WTC11 (cell line): ENCODE data around the gene PRRG2. TPM values are rescaled to one million over a fixed set of nuclear protein-coding genes. Genes with fewer than 3 reads are reported as not detected.
A peak's percentile ranks its signal among the peaks of the same experiment; 100 is the strongest.

Experiments
- ARID4B ChIP-seq: sonication (generic); formaldehyde crosslinking; IDR thresholded peaks from 2 replicates; pipeline ENCODE4 v1.8.0; 2023; ENCODE audit warnings: missing genetic modification reagents, mild to moderate bottlenecking, borderline replicate concordance
- ERG ChIP-seq: fragments of 250-450 bp; sonication (Bioruptor Pico); IDR thresholded peaks from 2 replicates; pipeline ENCODE4 v1.8.0; 2021; ENCODE audit warnings: mild to moderate bottlenecking
- ETV6 ChIP-seq: sonication (generic); formaldehyde crosslinking; IDR thresholded peaks from 2 replicates; pipeline ENCODE4 v1.8.1; 2022; ENCODE audit warnings: mild to moderate bottlenecking, missing genetic modification reagents
- GRHL2 ChIP-seq: fragments of 250-450 bp; sonication (Bioruptor Pico); IDR thresholded peaks from 2 replicates; pipeline ENCODE4 v1.8.0; 2022; ENCODE audit warnings: mild to moderate bottlenecking, moderate library complexity; ENCODE audit not compliant: insufficient replicate concordance, severe bottlenecking
- IRF1 ChIP-seq: sonication (generic); formaldehyde crosslinking; IDR thresholded peaks from 2 replicates; pipeline ENCODE4 v1.8.0; 2023; ENCODE audit warnings: missing genetic modification reagents
- IRF2 ChIP-seq: sonication (generic); formaldehyde crosslinking; IDR thresholded peaks from 2 replicates; pipeline ENCODE4 v1.8.0; 2022; ENCODE audit warnings: low read depth, missing genetic modification reagents, borderline replicate concordance
- MYBL2 ChIP-seq: sonication (generic); formaldehyde crosslinking; IDR thresholded peaks from 2 replicates; pipeline ENCODE4 v1.8.1; 2023; ENCODE audit warnings: mild to moderate bottlenecking, moderate library complexity, missing genetic modification reagents
- NFATC4 ChIP-seq: fragments of 250-450 bp; sonication (Bioruptor Pico); IDR thresholded peaks from 2 replicates; pipeline ENCODE4 v1.9.0; 2021; ENCODE audit warnings: mild to moderate bottlenecking
- NFE2L1 ChIP-seq: sonication (generic); formaldehyde crosslinking; IDR thresholded peaks from 2 replicates; pipeline ENCODE4 v1.8.1; 2023; ENCODE audit warnings: missing genetic modification reagents
- PRDM15 ChIP-seq: sonication (generic); formaldehyde crosslinking; IDR thresholded peaks from 2 replicates; pipeline ENCODE4 v1.8.0; 2022; ENCODE audit warnings: missing genetic modification reagents
- RELA ChIP-seq: sonication (generic); formaldehyde crosslinking; IDR thresholded peaks from 2 replicates; pipeline ENCODE4 v1.8.1; 2022; ENCODE audit warnings: missing genetic modification reagents, mild to moderate bottlenecking, borderline replicate concordance
- SMAD4 ChIP-seq: sonication (generic); formaldehyde crosslinking; IDR thresholded peaks from 2 replicates; pipeline ENCODE4 v1.8.0; 2022; ENCODE audit warnings: mild to moderate bottlenecking, missing genetic modification reagents
- SP1 ChIP-seq: sonication (generic); formaldehyde crosslinking; conservative IDR thresholded peaks from 2 replicates; pipeline ENCODE4 v1.8.1; 2022; ENCODE audit warnings: missing genetic modification reagents
- TCF7 ChIP-seq: sonication (generic); formaldehyde crosslinking; IDR thresholded peaks from 2 replicates; pipeline ENCODE4 v1.8.0; 2022; ENCODE audit warnings: mild to moderate bottlenecking, low read depth, missing genetic modification reagents, moderate library complexity
- ZMAT4 ChIP-seq: fragments of 250-450 bp; sonication (Bioruptor Pico); IDR thresholded peaks from 2 replicates; pipeline ENCODE4 v1.9.0; 2021; ENCODE audit warnings: mild to moderate bottlenecking
- ZNF138 ChIP-seq: sonication (generic); formaldehyde crosslinking; conservative IDR thresholded peaks from 2 replicates; pipeline ENCODE4 v1.8.1; 2022; ENCODE audit warnings: mild to moderate bottlenecking, moderate library complexity, missing genetic modification reagents
- ZNF317 ChIP-seq: sonication (generic); formaldehyde crosslinking; IDR thresholded peaks from 2 replicates; pipeline ENCODE4 v1.8.1; 2023; ENCODE audit warnings: low read depth, mild to moderate bottlenecking, moderate library complexity, missing genetic modification reagents, borderline replicate concordance
- ZNF416 ChIP-seq: fragments of 250-450 bp; sonication (Bioruptor Pico); IDR thresholded peaks from 2 replicates; pipeline ENCODE4 v1.9.0; 2021; ENCODE audit warnings: mild to moderate bottlenecking, inconsistent platforms
- ZNF425 ChIP-seq: fragments of 250-450 bp; sonication (Bioruptor Pico); conservative IDR thresholded peaks from 2 replicates; pipeline ENCODE4 v1.9.0; 2021; ENCODE audit warnings: mild to moderate bottlenecking
- ZNF532 ChIP-seq: fragments of 250-450 bp; sonication (Bioruptor Pico); IDR thresholded peaks from 2 replicates; pipeline ENCODE4 v1.9.0; 2021; ENCODE audit warnings: mild to moderate bottlenecking, borderline replicate concordance
- total RNA-seq: library from RNA; stranded (reverse); gene quantifications from 3 replicates; pipeline ENCODE4 v1.2.3, GENCODE V29; 2021

PRRG2 gene
- total RNA-seq, 1 experiment from 2014 or later = 5.9 TPM

GRCh38 chr19:49580264-49581006, 681 bp upstream of the PRRG2 start, which contains the start of gene NOSIP (continued):
- no peak for TF ChIP-seq ZNF532 (CRISPR knock-in tag)
- TF ChIP-seq TCF7 = no peak
- no peak for TF ChIP-seq PRDM15 (CRISPR knock-in tag)
- TF ChIP-seq ZNF416 (CRISPR knock-in tag) = no peak
- peak; percentile 50; the same call in 1 of the 2 replicates for TF ChIP-seq MYBL2 (CRISPR knock-in tag)
- TF ChIP-seq ZNF317 (CRISPR knock-in tag) = no peak
- TF ChIP-seq IRF1 (CRISPR knock-in tag) = no peak
- no peak for TF ChIP-seq RELA
- TF ChIP-seq IRF2 (CRISPR knock-in tag) = no peak
- TF ChIP-seq SP1 (CRISPR knock-in tag) = peak; percentile 97
- TF ChIP-seq GRHL2 = no peak
- TF ChIP-seq ARID4B (CRISPR knock-in tag) = peak; percentile 32; the same call in 1 of the 2 replicates
- TF ChIP-seq ZNF138 (CRISPR knock-in tag) = no peak
- TF ChIP-seq NFATC4 (CRISPR knock-in tag) = no peak
- TF ChIP-seq SMAD4 = no peak
- TF ChIP-seq NFE2L1 (CRISPR knock-in tag) = no peak
- TF ChIP-seq ERG = no peak
- no peak for TF ChIP-seq ZMAT4
- TF ChIP-seq ZNF425 = no peak
- TF ChIP-seq ETV6 (CRISPR knock-in tag) = peak; percentile 97
